H9 (cell line): ENCODE data around the gene CENPA. TPM values are rescaled to one million over a fixed set of nuclear protein-coding genes. Genes with fewer than 3 reads are reported as not detected.

Experiments
- DNase-seq: peaks from one replicate; pipeline ENCODE4 v3.0.0-alpha.2; 2017
- H2AFZ ChIP-seq: one replicate; pipeline ENCODE4 v1.6.1; 2013; ENCODE audit warnings: mild to moderate bottlenecking, low read length, control low read depth, moderate library complexity
- H2AK5ac ChIP-seq: 2 replicates; pipeline ENCODE4 v1.6.1; 2013; ENCODE audit warnings: low read length, control low read depth, mixed read lengths; ENCODE audit not compliant: insufficient read length
- H2BK120ac ChIP-seq: one replicate; pipeline ENCODE4 v1.6.1; 2013; ENCODE audit warnings: low read depth, mild to moderate bottlenecking, low read length, control low read depth, inconsistent platforms; ENCODE audit not compliant: poor library complexity, severe bottlenecking
- H2BK12ac ChIP-seq: 2 replicates; pipeline ENCODE4 v1.6.1; 2013; ENCODE audit warnings: low read length, control low read depth, mixed read lengths, low read depth; ENCODE audit not compliant: insufficient read length
- H2BK15ac ChIP-seq: 2 replicates; pipeline ENCODE4 v1.6.1; 2013; ENCODE audit warnings: low read depth, low read length, control low read depth
- H2BK20ac ChIP-seq: one replicate; pipeline ENCODE4 v1.6.1; 2013; ENCODE audit warnings: low read depth, mild to moderate bottlenecking, low read length, control low read depth, inconsistent platforms; ENCODE audit not compliant: poor library complexity, severe bottlenecking
- H2BK5ac ChIP-seq: 2 replicates; pipeline ENCODE4 v1.6.1; 2013; ENCODE audit warnings: low read length, control low read depth, mixed read lengths; ENCODE audit not compliant: insufficient read length
- H3K14ac ChIP-seq: 2 replicates; pipeline ENCODE4 v1.6.1; 2013; ENCODE audit warnings: low read length, control low read depth; ENCODE audit not compliant: insufficient read depth
- H3K18ac ChIP-seq: 2 replicates; pipeline ENCODE4 v1.6.1; 2013; ENCODE audit warnings: low read depth, mild to moderate bottlenecking, mixed read lengths, low read length, control low read depth; ENCODE audit not compliant: insufficient read length
- H3K23ac ChIP-seq: 2 replicates; pipeline ENCODE4 v1.6.1; 2013; ENCODE audit warnings: low read length, control low read depth, mixed read lengths, low read depth; ENCODE audit not compliant: insufficient read length
- H3K23me2 ChIP-seq: 2 replicates; pipeline ENCODE4 v1.6.1; 2013; ENCODE audit warnings: low read depth, mild to moderate bottlenecking, mixed read lengths, low read length, control low read depth; ENCODE audit not compliant: insufficient read length, poor library complexity, severe bottlenecking
- H3K27ac ChIP-seq: 2 replicates; pipeline ENCODE4 v1.5.1; 2013; ENCODE audit warnings: low read length, control low read depth, mixed read lengths, low read depth; ENCODE audit not compliant: insufficient read length
- H3K27me3 ChIP-seq: 2 replicates; pipeline ENCODE4 v1.6.1; 2013; ENCODE audit warnings: low read length, control low read depth, inconsistent platforms; ENCODE audit not compliant: insufficient read depth
- H3K4ac ChIP-seq: 2 replicates; pipeline ENCODE4 v1.6.1; 2013; ENCODE audit warnings: low read depth, mild to moderate bottlenecking, control low read depth, inconsistent platforms, low read length, moderate library complexity
- H3K4me1 ChIP-seq: 2 replicates; pipeline ENCODE4 v1.6.1; 2013; ENCODE audit warnings: low read length, control low read depth, inconsistent platforms; ENCODE audit not compliant: insufficient read depth
- H3K4me2 ChIP-seq: 2 replicates; pipeline ENCODE4 v1.6.1; 2013; ENCODE audit warnings: low read length, control low read depth, mixed read lengths; ENCODE audit not compliant: insufficient read length, insufficient read depth
- H3K56ac ChIP-seq: 2 replicates; pipeline ENCODE4 v1.6.1; 2013; ENCODE audit warnings: low read depth, mild to moderate bottlenecking, mixed read lengths, low read length, control low read depth; ENCODE audit not compliant: insufficient read length
- H3K79me1 ChIP-seq: 2 replicates; pipeline ENCODE4 v1.6.1; 2013; ENCODE audit warnings: low read depth, mild to moderate bottlenecking, moderate library complexity, low read length, control low read depth, inconsistent platforms; ENCODE audit not compliant: insufficient read depth, poor library complexity, severe bottlenecking
- H3K79me2 ChIP-seq: 2 replicates; pipeline ENCODE4 v1.6.1; 2013; ENCODE audit warnings: low read length, control low read depth, inconsistent platforms; ENCODE audit not compliant: insufficient read depth
- H3K9ac ChIP-seq: 2 replicates; pipeline ENCODE4 v1.6.1; 2013; ENCODE audit warnings: low read length, control low read depth, mixed read lengths; ENCODE audit not compliant: insufficient read length; ENCODE audit errors: extremely low read depth
- H3K9me3 ChIP-seq: one replicate; pipeline ENCODE4 v1.6.1; 2013; ENCODE audit warnings: low read depth, low read length, inconsistent platforms; ENCODE audit not compliant: control insufficient read depth
- H3T11ph ChIP-seq: one replicate; pipeline ENCODE4 v1.6.1; 2013; ENCODE audit warnings: mild to moderate bottlenecking, low read length, control low read depth, inconsistent platforms
- H4K20me1 ChIP-seq: one replicate; pipeline ENCODE4 v1.6.1; 2013; ENCODE audit not compliant: control insufficient read depth, insufficient read length, insufficient read depth
- H4K5ac ChIP-seq: 2 replicates; pipeline ENCODE4 v1.6.1; 2013; ENCODE audit warnings: low read depth, mild to moderate bottlenecking, mixed read lengths, low read length, control low read depth; ENCODE audit not compliant: insufficient read length
- H4K8ac ChIP-seq: replicated peaks from 2 replicates; pipeline ENCODE4 v1.6.1; 2013; ENCODE audit warnings: low read length, control low read depth, mixed read lengths, low read depth; ENCODE audit not compliant: insufficient read length
- H4K91ac ChIP-seq: 2 replicates; pipeline ENCODE4 v1.6.1; 2013; ENCODE audit warnings: low read depth, mild to moderate bottlenecking, moderate library complexity, mixed read lengths, low read length, control low read depth; ENCODE audit not compliant: insufficient read length
- H3K27ac Mint-ChIP-seq, 3 experiments: 2 replicates in 2 of 3; 3 replicates in 1 of 3; pipeline ENCODE4 v1.8.0; 2020 to 2021; ENCODE audit warnings: mixed read lengths in 3 of 3, mild to moderate bottlenecking in 1 of 3, moderate library complexity in 1 of 3
- H3K27me3 Mint-ChIP-seq: 2 replicates; pipeline ENCODE4 v1.8.0; 2021; ENCODE audit warnings: low read depth, mild to moderate bottlenecking, moderate library complexity, mixed read lengths
- H3K36me3 Mint-ChIP-seq, 3 experiments: 2 replicates in 2 of 3; 3 replicates in 1 of 3; pipeline ENCODE4 v1.8.0; 2020 to 2021; ENCODE audit warnings: low read depth in 3 of 3, mixed read lengths in 3 of 3; ENCODE audit not compliant: insufficient read depth in 1 of 3
- H3K4me1 Mint-ChIP-seq, 2 experiments: 2 replicates each; pipeline ENCODE4 v1.8.0; 2020; ENCODE audit warnings: mixed read lengths in 2 of 2
- H3K4me3 Mint-ChIP-seq, 2 experiments: 2 replicates in 1 of 2; 3 replicates in 1 of 2; pipeline ENCODE4 v1.8.0; 2020 to 2021; ENCODE audit warnings: mild to moderate bottlenecking in 2 of 2, mixed read lengths in 2 of 2, moderate library complexity in 1 of 2
- H3K9me3 Mint-ChIP-seq, 2 experiments: 2 replicates in 1 of 2; 3 replicates in 1 of 2; pipeline ENCODE4 v1.8.0; 2020; ENCODE audit warnings: mild to moderate bottlenecking in 2 of 2, mixed read lengths in 2 of 2, moderate library complexity in 1 of 2
- WGBS: extraction: QIAGEN DNeasy Blood & Tissue Kit; methylation state at CpG from one replicate; pipeline ENCODE4 v1.1.7; 2013; ENCODE audit warnings: missing lambda C conversion rate, low lambda C conversion rate, mixed read lengths; ENCODE audit not compliant: insufficient read length; ENCODE audit errors: extremely low coverage; 5-methylcytosine and 5-hydroxymethylcytosine counted together
- total RNA-seq: library from RNA; stranded (reverse); gene quantifications from 2 replicates; pipeline ENCODE4 v1.2.1, GENCODE V29; 2021
- TF ChIP-seq, protein P1 (sequence below): fragments of 200-600 bp; sonication (generic); conservative IDR thresholded peaks from 3 replicates; pipeline ENCODE4 v1.8.0; 2021; ENCODE audit warnings: antibody characterized with exemption, mild to moderate bottlenecking

The CENPA gene
- total RNA-seq, 1 experiment from 2014 or later = 19.3 TPM

DNA sequence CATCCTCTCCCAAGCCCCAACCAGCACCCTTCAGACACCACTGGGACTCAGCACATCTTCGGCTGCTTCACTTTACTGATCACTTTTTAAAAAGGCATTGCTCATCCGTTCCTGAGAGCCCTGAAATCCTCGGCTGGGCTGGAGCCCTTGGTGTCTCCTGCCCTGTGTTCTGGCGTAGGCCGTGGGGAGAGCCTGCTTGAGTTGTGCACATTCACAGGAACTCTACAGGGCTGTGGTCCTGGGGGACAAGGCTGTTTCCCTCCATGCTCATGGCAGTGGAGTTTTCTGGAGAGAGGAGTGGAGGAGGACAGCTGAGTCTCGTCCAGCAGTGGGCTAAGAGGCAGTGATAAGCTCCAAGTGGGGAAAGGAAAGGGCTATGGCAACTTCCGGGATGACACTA is 15.9 kb downstream of the CENPA start:
- no peak overlapping the region for H3K14ac ChIP-seq
- no peaks in the 10 kb centered on the region for H3K4me1 ChIP-seq
- H4K5ac ChIP-seq = no peak overlapping the region
- TF ChIP-seq, protein P1, sequence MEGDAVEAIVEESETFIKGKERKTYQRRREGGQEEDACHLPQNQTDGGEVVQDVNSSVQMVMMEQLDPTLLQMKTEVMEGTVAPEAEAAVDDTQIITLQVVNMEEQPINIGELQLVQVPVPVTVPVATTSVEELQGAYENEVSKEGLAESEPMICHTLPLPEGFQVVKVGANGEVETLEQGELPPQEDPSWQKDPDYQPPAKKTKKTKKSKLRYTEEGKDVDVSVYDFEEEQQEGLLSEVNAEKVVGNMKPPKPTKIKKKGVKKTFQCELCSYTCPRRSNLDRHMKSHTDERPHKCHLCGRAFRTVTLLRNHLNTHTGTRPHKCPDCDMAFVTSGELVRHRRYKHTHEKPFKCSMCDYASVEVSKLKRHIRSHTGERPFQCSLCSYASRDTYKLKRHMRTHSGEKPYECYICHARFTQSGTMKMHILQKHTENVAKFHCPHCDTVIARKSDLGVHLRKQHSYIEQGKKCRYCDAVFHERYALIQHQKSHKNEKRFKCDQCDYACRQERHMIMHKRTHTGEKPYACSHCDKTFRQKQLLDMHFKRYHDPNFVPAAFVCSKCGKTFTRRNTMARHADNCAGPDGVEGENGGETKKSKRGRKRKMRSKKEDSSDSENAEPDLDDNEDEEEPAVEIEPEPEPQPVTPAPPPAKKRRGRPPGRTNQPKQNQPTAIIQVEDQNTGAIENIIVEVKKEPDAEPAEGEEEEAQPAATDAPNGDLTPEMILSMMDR = no peak
- no peak overlapping the region for H4K91ac ChIP-seq
- no peak for DNase-seq
- no peak overlapping the region for H2BK12ac ChIP-seq
- no peak overlapping the region for H3K4me3 Mint-ChIP-seq
- H2AK5ac ChIP-seq = no peak overlapping the region
- H3K27me3 Mint-ChIP-seq = no peaks in the 10 kb centered on the region
- no peak overlapping the region for H3K23ac ChIP-seq
- no peak overlapping the region for H3T11ph ChIP-seq
- no peak overlapping the region for H2AFZ ChIP-seq
- H3K23me2 ChIP-seq = no peaks in the 10 kb centered on the region
- no peaks in the 10 kb centered on the region for H4K20me1 ChIP-seq
- H3K4me1 Mint-ChIP-seq = peaks cover 2 to 4% of the 10 kb centered on the region in 2 experiments
- H2BK15ac ChIP-seq = no peak overlapping the region
- no peaks in the 10 kb centered on the region for H3K9me3 Mint-ChIP-seq
- no peak overlapping the region for H4K8ac ChIP-seq
- H3K27ac Mint-ChIP-seq = peak overlapping the region in 2 of 3 experiments; percentile 15 to 44; a peak in 2 of 7 replicates
- H3K27me3 ChIP-seq = no peaks in the 10 kb centered on the region
- no peak overlapping the region for H3K9ac ChIP-seq
- H3K4ac ChIP-seq = no peak overlapping the region
- H3K27ac ChIP-seq = no peak overlapping the region
- no peak overlapping the region for H3K56ac ChIP-seq
- H3K9me3 ChIP-seq = no peaks in the 10 kb centered on the region
- no CpG with 5 or more reads among the region's 7 CpGs for WGBS
- no peak overlapping the region for H2BK20ac ChIP-seq
- no peaks in the 10 kb centered on the region for H3K79me1 ChIP-seq
- peaks cover 16 to 34% (median 30%) of the 10 kb centered on the region in 3 experiments; a peak in 6 of 7 replicates for H3K36me3 Mint-ChIP-seq
- no peaks in the 10 kb centered on the region for H3K79me2 ChIP-seq
- no peak overlapping the region for H3K18ac ChIP-seq
- H2BK5ac ChIP-seq = no peak overlapping the region
- no peak overlapping the region for H2BK120ac ChIP-seq
- no peak overlapping the region for H3K4me2 ChIP-seq
